ENCODE measurements around the gene CXCL3.

The CXCL3 gene

DNA sequence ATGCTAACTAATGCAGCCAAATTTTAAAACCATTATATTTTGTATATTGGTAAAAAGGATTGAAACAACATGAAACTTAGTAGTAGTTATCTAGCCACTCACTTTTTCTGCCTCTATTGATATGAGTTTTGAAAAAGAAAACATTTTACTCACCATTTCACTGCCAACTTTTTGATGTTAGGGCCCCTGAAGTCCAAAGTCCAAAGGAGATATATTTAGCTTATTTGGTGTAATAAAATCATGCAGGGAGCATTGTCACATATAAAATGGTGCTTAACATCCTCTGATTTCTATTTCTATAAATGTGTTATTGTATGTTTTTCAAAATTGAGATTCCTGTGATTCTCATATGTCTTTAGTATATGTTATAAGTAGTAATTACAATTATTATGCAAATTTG lies 24.5 kb upstream of the CXCL3 start:
- TF ChIP-seq CTCF (IDR thresholded peaks at IDR 0.05; ENCODE audit: low read depth, low read length, missing control alignments): no peak
- no peak overlapping the region for H3K4me3 ChIP-seq (replicated peaks; ENCODE audit: low read depth, low read length)
- no peak for DNase-seq (ENCODE audit: extremely low read depth, low read depth)

DNA sequence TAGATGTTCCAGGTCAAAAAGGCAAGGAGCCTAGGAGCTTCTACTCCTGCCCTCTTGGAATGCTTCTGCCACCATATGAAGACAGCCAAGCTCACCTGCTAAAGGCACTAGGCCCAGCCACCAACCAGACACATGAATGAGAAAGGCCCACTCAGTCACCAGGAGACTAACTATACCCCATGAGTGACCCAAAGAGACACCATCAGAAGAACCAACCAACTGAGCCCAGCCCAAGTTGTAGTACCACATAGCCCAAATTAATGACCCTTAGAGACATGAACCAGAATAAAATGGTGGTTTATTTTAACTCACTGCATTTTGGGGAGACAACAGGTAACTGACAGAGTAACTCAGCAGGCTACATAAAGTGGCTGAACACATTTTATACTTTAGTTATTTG lies 22.9 kb upstream of the CXCL3 start:
- H3K4me3 ChIP-seq (replicated peaks; ENCODE audit: low read depth, low read length): no peak overlapping the region
- no peak for DNase-seq (ENCODE audit: extremely low read depth, low read depth)
- TF ChIP-seq CTCF (IDR thresholded peaks at IDR 0.05; ENCODE audit: low read depth, low read length, missing control alignments): no peak

GRCh38 chr4:74059161-74059829 lies 20.8 kb upstream of the CXCL3 start:
- TF ChIP-seq CTCF (IDR thresholded peaks at IDR 0.05; ENCODE audit: low read depth, low read length, missing control alignments): no peak
- no peak overlapping the region for H3K4me3 ChIP-seq (replicated peaks; ENCODE audit: low read depth, low read length)
- no peak for DNase-seq (ENCODE audit: extremely low read depth, low read depth)

DNA sequence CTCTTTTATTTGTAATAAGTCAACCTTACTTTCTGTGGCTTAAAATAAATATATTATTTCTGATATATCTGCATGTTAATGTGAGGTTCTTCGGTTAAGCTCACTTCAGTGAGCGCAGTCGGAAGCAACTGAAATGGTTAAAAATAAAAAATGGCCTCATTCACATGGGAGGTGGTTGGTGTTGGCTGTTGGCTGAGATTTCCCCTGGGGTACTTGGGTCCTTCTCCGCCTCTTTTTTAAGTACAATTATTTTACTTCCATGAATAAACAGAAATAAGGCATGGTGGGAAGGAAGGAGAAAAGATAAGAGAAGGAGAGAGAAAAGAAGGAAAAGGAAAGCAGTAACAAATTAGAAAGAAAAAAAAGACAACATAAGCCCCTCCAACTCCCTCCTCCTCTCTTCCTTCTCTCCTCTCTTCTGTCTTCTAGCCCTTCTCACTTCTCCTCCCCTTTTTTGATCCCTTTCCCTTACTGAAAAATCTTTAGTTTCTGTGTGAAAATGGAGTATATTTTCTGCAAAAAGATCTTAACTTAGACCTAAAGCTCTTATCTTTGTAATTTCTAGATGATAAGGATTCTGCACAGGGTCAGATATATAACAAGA lies 19.7 kb upstream of the CXCL3 start:
- no peak overlapping the region for H3K4me3 ChIP-seq (replicated peaks; ENCODE audit: low read depth, low read length)
- TF ChIP-seq CTCF (IDR thresholded peaks at IDR 0.05; ENCODE audit: low read depth, low read length, missing control alignments): no peak
- no peak for DNase-seq (ENCODE audit: extremely low read depth, low read depth)

DNA sequence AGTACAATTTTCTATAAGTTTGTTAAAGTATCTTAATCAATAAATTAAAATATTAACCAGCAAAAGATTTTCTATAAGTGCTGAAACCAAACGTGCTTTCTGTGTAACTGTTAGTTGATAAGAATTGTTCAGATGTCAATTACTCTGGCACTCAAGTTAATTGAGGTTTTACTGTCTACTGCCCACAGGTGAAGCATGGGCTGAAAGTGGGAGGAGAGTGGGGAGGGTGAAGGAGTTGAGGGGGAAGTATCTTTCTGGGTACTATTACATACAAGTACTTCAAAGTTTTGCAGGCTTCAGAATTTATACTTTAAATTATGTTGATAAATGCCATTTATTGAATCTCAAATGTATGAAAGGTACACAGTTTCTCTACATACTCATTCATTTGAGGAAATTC lies 19.1 kb upstream of the CXCL3 start:
- TF ChIP-seq CTCF (IDR thresholded peaks at IDR 0.05; ENCODE audit: low read depth, low read length, missing control alignments): no peak

DNA sequence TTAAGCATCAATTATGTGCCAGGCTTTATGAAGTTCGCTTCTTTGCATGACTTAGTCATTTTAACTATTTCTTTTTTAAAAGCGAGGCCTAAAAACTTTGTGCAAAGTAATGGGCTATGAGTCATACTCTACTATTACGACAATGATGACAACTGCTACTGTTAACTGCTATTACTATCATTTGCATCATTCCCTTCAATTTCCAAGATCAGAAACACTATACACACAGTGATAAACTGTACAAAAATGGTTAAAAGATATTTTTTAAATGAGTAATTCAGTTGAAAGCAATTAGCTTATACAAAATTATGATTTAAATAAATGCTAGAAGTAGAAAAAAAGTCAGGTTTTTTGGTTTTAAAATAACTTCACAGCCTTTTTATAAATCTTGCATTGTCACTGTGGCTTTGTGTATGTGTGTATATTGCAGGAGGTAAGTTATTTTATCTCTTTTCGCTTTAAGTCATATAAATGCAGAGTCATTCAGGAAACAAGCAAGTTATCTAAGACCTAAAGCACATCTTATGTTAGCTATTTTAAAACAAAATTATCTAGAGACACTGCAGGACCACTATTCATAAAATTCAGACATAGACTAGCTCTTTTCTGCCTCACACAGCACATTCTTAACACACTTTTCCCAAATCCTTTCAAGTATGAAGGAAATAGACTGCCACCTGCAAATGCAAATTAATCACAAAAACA lies 18.5 kb upstream of the CXCL3 start:
- TF ChIP-seq CTCF (IDR thresholded peaks at IDR 0.05; ENCODE audit: low read depth, low read length, missing control alignments): no peak
- no peak for DNase-seq (ENCODE audit: extremely low read depth, low read depth)
- H3K4me3 ChIP-seq (replicated peaks; ENCODE audit: low read depth, low read length): no peak overlapping the region

More for the DNA sequence above, 19.1 kb upstream of the CXCL3 start:
- no peak overlapping the region for H3K4me3 ChIP-seq (replicated peaks; ENCODE audit: low read depth, low read length)
- no peak for DNase-seq (ENCODE audit: extremely low read depth, low read depth)

All from HFF-Myc (cell line).